ENCODE results near the gene INPP5A.
"Not testable (repeated sequence)": the region's sequence is repeated elsewhere in the genome, so short reads cannot be mapped to it uniquely, and the experiment has no call there.

Gene INPP5A

DNA sequence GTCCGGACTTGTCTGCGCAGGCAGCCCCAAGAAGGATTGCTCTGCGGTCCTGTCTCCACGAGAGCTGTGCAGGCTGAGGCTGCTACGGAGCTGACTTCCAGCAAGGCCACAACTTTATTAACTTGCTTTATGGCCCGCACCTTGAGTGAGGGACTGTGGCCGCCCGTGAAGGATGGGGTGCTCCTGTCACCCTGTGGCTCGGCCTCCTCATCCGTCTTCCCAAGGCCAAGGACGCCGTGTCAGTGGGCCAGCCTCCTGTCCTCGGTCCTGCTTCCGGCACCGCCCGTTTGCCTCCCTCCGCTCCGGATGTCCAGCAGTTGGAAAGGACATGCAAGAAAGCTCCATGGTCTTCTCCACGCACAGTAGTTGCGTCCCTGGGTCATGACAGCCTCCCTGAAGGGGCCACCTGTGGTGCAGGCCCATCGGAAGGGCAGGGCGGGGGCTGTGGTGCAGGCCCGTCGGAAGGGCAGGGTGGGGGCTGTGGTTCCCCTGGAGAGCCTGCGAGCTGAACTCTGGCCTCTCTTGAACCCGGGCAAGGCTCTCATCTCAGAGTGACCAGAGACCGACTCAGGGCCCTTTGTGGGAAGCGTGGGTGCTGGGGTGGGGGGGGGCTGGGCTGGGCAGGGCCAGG, 161.3 kb downstream of the INPP5A start:
- no peak for DNase-seq

DNA sequence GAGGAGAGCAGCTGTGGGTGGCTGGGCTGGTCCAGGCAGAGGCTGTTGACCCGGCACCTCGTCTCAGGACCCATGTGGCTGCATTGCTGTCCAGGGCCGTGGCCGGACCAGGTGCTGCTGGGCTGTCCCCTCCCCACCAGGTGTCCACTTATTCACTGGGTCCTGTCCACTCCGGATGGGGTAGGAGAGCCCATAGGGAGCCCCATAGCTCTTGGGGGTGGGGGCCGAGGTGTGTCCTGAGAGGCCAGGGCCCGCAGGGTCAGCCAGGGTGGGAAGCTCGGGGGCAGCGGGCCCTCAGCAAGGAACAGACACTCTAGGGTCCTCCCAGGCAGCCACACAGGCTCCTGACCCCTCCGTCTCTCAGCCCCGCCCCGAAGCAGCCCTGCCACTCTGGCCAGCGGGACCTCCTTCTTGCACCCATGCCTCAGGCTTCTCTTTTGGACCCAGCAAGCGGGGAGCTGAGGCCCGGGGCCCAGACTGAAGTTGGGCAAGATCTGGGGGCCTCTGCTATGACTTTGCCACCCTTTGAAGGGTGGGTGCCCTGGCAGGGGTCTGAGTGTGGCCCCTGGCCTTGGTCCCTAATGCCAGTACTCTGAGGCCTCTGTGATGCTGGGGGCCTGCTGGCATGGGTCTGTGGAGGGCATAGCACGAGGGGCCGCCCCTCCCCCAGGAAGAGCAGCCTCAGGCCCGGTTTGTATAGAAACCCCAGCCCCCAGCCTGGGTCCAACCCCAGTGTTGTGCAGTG, 162.0 kb downstream of the INPP5A start:
- DNase-seq, result no peak

DNA sequence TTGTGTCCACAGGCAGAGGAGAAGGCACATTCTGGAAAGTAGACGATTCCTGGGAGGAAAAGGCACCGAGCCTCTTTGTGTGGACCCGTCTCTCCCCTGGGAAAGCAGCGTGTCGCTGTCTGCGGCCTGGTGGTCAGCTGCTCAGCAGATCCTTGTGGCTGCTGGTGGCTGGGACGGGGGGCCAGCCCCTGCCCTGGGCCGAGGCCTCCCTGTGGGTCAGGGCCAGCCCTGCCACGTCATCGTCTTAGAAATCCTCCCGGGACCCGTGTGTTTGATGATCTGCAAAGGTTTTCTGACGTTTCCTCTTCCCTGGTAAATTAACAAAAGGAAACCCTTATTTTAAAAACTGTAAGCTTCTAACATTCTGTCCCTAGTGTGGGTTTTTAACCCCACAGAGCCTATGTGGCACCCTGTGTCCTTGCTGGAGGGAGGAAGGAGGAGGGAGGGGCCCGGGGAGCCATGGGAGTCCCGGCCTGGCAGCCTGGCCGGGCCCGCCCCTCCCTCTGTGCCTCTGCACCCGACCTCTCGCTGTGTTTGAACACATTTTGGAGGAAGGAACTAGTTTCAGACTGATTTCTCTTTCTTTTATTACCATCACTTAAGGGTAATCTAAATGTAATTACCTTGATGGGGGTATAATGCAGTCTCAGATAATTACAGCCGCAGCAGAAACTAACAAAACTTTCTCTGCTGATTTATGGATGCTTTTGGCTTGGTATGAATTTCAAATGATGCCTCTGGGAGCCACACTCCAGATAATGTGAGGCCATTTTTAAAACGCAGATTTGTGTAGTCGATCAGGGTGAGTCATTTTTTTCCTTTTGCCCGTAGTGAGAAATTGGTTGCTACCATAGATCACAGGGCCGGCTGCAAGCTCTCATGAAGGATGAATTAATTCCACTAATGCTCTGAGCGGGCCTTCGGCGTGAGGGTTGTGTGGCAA, 162.8 kb downstream of the INPP5A start:
- DNase-seq, result no peak

GRCh38 chr10:132701099-132701845, 163.7 kb downstream of the INPP5A start:
- DNase-seq, result no peak

GRCh38 chr10:132701846-132702190, 164.2 kb downstream of the INPP5A start:
- no peak for DNase-seq

DNA sequence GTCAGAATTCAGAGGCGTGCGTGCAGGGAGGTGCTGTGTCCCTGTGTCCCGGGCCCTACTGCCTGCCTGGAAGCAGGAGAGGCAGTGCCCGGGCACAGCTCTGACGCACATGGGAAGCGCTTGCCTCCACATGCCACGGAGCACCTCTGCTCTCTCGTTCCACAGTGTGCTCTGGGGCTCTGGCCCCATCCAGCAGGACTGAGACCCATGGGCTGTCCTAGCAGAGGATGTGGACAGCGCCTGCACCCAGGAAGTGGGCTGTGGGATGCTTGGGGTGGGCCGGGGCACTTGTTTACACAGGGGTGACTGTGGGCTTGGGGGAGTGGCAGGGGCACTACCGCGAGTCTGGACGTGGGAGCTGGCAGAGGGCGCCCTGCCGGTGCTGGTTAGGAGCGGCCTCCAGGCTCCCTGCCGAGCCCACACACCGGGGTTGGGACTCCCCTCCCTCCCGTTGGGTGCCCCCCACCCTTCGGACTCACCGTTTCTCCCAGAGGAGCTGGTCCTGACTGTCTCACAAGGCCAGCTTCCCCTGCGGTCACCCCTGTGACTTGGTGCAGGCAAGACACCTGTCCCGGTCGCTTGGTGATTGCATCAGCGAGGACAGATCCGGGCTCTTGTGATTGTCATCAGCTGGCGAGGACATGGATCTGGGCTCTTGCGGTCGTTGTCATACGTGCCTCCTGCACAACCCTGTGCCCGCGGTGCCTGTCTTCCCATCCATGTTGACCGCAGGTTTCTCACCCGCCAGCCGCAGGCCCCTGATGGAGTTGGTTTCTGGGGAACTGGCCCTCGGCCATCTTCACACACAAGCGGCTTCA, 165.2 kb downstream of the INPP5A start:
- no peak for DNase-seq

DNA sequence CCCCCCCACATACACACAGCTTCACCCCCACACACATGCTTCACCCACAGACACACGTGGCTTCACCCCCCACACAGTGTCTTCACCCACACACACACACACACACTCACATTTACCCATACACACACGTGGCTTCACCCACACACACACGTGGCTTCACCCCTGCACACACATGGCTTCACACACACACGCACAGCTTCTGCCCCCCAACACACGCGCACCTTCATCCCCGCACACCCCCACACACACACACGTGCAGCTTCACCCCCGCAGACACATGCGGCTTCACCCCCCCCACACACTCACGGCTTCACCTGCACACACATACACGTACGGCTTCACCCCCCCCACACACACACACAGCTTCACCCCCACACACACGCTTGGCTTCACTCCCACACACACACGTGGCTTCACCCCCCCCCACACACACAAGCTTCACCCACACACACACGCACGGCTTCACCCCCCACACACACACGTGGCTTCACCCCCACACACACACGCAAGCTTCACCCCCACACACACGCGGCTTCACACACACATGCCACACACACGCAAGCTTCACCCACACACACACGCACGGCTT, 165.9 kb downstream of the INPP5A start:
- no peak for DNase-seq

DNA sequence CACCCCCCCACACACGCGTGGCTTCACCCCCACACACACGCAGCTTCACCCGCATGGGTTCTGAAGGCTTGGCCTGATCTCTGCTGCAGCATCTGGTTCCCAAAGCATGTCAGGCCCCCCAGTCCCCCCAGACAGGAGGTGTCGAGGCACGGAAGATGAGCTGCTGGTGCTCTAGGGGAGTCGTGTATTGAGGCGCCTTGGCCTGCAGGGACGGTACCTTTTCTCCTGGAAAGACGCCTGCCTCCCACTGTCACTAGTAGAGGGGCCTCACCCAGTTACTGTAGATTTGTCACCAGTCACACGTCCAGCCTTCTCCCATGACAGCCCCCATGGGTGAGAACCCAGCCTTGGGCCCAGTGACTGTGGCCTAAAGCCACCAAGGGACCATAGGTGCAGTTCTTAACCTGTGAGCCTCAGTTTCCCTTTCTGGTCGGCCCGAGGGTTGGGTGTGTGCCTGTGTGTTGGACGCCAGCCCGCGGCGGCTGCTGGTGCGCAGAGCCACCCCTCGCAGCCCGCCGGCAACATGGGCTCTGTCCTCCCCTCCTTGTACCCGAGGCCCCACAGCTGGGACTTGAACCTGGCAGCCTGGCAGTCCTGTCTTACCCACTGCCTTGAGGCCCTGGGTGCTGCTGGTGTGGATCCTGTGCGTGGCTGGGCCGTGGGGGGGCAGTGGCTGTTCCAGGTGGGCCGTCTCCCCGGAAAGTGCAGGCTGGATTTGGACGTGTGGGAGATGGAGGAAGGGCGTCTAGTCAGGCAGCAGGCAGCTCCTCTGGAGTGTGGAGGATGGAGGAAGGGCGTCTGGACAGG, 166.6 kb downstream of the INPP5A start:
- no peak for DNase-seq

DNA sequence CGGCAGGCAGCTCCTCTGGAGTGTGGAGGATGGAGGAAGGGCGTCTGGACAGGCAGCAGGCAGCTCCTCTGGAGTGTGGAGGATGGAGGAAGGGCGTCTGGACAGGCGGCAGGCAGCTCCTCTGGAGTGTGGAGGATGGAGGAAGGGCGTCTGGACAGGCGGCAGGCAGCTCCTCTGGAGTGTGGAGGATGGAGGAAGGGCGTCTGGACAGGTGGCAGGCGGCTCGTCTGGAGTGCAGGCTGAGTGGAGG, 167.2 kb downstream of the INPP5A start:
- not testable (repeated sequence) for DNase-seq

- DNase-seq, result no peak
Measured at GRCh38 chr10:132705173-132705572, 167.6 kb downstream of the INPP5A start.

- DNase-seq, result no peak
Measured at GRCh38 chr10:132705943-132706342, 168.4 kb downstream of the INPP5A start.

DNA sequence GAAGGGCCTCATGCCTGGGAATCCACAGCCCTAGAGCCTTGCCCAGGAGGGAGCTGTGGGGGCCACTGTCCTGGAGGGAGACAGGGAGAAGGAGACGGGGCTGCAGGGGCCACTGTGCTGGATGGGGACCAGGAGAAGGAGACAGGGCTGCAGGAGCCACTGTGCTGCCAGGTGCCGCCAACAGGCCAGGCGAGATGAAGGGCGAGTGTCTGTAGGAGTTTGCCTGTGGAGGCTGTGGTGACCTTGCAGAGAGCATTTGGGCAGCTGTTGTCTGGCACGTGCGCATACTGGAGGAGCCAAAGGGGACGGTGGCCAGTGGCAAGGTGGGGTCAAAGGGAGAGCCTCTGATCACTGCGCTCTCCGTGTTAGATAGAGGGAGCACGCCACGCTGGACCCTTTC, 169.1 kb downstream of the INPP5A start:
- no peak for DNase-seq

- no peak for DNase-seq
Measured at GRCh38 chr10:132707121-132707775, 169.7 kb downstream of the INPP5A start.

- DNase-seq, result no peak
Measured at GRCh38 chr10:132707776-132708171, 170.2 kb downstream of the INPP5A start.

- no peak for DNase-seq
Measured at GRCh38 chr10:132708441-132708840, 170.9 kb downstream of the INPP5A start.

GRCh38 chr10:132708936-132709335, 171.3 kb downstream of the INPP5A start:
- DNase-seq, result no peak

DNA sequence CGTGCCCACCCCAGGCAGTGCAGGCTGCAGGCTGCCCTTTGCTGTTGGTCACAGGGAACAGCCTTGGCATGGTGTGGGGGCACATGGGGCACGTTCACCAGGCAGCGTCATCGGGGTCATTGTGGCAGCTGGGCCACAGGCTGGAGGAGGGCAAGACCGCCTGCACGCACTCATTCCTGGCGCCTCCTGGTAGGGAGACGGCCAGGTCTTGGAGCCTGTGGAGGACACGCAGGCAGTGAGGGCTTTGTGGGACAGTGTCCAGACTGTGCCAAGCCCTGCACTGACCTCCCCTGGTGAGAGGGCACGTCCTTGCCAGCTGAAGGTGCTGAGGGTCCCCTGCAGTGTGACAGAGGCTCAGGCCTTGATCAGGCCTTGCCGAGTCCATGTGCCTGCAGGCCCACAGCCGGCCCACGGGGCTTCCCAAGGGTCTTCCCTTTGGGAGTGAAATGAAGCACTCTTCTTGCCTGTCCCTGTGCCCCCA, 171.9 kb downstream of the INPP5A start:
- DNase-seq, result no peak

- DNase-seq, result no peak
Measured at GRCh38 chr10:132710036-132710686, 172.6 kb downstream of the INPP5A start.

- DNase-seq, result no peak
Measured at GRCh38 chr10:132710746-132711612, 173.4 kb downstream of the INPP5A start.

Measured in NCI-H526 treated with DMSO at 0.1 percent for 48 hours (cell line).